ENCODE data around the gene DNAJC1. TPM values are rescaled to one million over a fixed set of nuclear protein-coding genes. Genes with fewer than 3 reads are reported as not detected.
A peak's percentile ranks its signal among the peaks of the same experiment; 100 is the strongest.

The DNAJC1 gene
- total RNA-seq, 5 donors from 2014 or later (not counting 1 experiment from before 2014, with no cell fraction given), result 12.8 to 23.1 (median 16.7) TPM

- Mint-ChIP-seq H3K9me3 (no peaks in the 10 kb centered on the region), H3K4me1 (peaks cover 0 to 4% (median 4%) of the 10 kb centered on the region in 3 donors), H3K27ac (peak overlapping the region in 1 of 2 donors; percentile 48), H3K27me3 (no peaks in the 10 kb centered on the region), H3K36me3 (peaks cover 18% of the 10 kb centered on the region), H3K4me3 (no peak overlapping the region)
- DNase-seq (no peak), ATAC-seq (replicated peaks in 1 of 4) (no peak)
- no peaks in the 10 kb centered on the region for H3K27me3 ChIP-seq (replicated peaks in 1 of 2; ENCODE audit: control insufficient read depth in 2 of 2, extremely low read depth in 1 of 2, insufficient read depth in 2 of 2, low read length in 1 of 2)
- H3K4me3 ChIP-seq (ENCODE audit: control insufficient read depth in 1 of 2, extremely low read depth in 1 of 2, low read length in 1 of 2), result no peak overlapping the region
- no peaks in the 10 kb centered on the region for H3K4me1 ChIP-seq (ENCODE audit: control insufficient read depth in 1 of 2, extremely low read depth in 1 of 2, insufficient read depth in 2 of 2, low read length in 2 of 2)
- no peaks in the 10 kb centered on the region for H3K9me3 ChIP-seq
- WGBS (ENCODE audit: insufficient coverage), result 93% methylated on average over 14 of the region's 18 CpGs
- ChIA-PET CTCF (interaction anchor here in 1 of 2 donors (0.5 kb wide), 1 partner anchor 660 kb away, joined by 3 read pairs; no protein-coding TSS in a partner anchor), POLR2A (no interaction called here)
- peaks cover 7 to 12% of the 10 kb centered on the region in 2 donors for H3K36me3 ChIP-seq (ENCODE audit: control insufficient read depth in 2 of 2, extremely low read depth in 1 of 2, insufficient read depth in 1 of 2, low read length in 1 of 2)
- H3K27ac ChIP-seq (ENCODE audit: low read length), result no peak overlapping the region
Measured at GRCh38 chr10:21753497-21754270, 249.8 kb downstream of the DNAJC1 start.

- Mint-ChIP-seq H3K4me1 (peaks cover 11 to 17% (median 14%) of the 10 kb centered on the region in 3 donors), H3K9me3 (no peaks in the 10 kb centered on the region), H3K36me3 (peaks cover 11% of the 10 kb centered on the region), H3K27me3 (no peaks in the 10 kb centered on the region), H3K4me3 (no peak overlapping the region), H3K27ac (no peak overlapping the region)
- peaks cover 0 to 8% of the 10 kb centered on the region in 2 experiments for H3K4me1 ChIP-seq (ENCODE audit: control insufficient read depth in 1 of 2, extremely low read depth in 1 of 2, insufficient read depth in 2 of 2, low read length in 2 of 2)
- H3K9me3 ChIP-seq, result no peaks in the 10 kb centered on the region
- POLR2A ChIA-PET, result no interaction called here
- H3K27ac ChIP-seq (ENCODE audit: low read length), result no peak overlapping the region
- ATAC-seq (replicated peaks in 1 of 4), result no peak
- no peak for DNase-seq
- H3K36me3 ChIP-seq (ENCODE audit: control insufficient read depth in 2 of 2, extremely low read depth in 1 of 2, insufficient read depth in 1 of 2, low read length in 1 of 2), result peaks cover 4 to 9% of the 10 kb centered on the region in 2 donors
- H3K27me3 ChIP-seq (replicated peaks in 1 of 2; ENCODE audit: control insufficient read depth in 2 of 2, extremely low read depth in 1 of 2, insufficient read depth in 2 of 2, low read length in 1 of 2), result no peaks in the 10 kb centered on the region
- CTCF ChIA-PET, result interaction anchor here in 1 of 2 donors (0.6 kb wide), 1 partner anchor 254 kb away, joined by 4 read pairs; no protein-coding TSS in a partner anchor
- 87% methylated on average over 17 of the region's 26 CpGs for WGBS (ENCODE audit: insufficient coverage)
- no peak overlapping the region for H3K4me3 ChIP-seq (ENCODE audit: control insufficient read depth in 1 of 2, extremely low read depth in 1 of 2, low read length in 1 of 2)
Measured at GRCh38 chr10:21751341-21752310, 251.9 kb downstream of the DNAJC1 start.

GRCh38 chr10:21750424-21750823 is 253.1 kb downstream of the DNAJC1 start:
- H3K4me1 ChIP-seq (ENCODE audit: control insufficient read depth in 1 of 2, extremely low read depth in 1 of 2, insufficient read depth in 2 of 2, low read length in 2 of 2), result peaks cover 0 to 19% of the 10 kb centered on the region in 2 experiments
- ChIA-PET POLR2A (no interaction called here), CTCF (no interaction called here)
- Mint-ChIP-seq H3K36me3 (peaks cover 9% of the 10 kb centered on the region), H3K27me3 (no peaks in the 10 kb centered on the region), H3K9me3 (no peaks in the 10 kb centered on the region), H3K27ac (peak overlapping the region in 1 of 2 donors; percentile 37), H3K4me3 (no peak overlapping the region), H3K4me1 (peaks cover 20 to 27% (median 21%) of the 10 kb centered on the region in 3 donors)
- DNase-seq (no peak), ATAC-seq (replicated peaks in 1 of 4) (no peak)
- 89% methylated on average over 11 of the region's 12 CpGs for WGBS (ENCODE audit: insufficient coverage)
- no peaks in the 10 kb centered on the region for H3K9me3 ChIP-seq
- H3K4me3 ChIP-seq (ENCODE audit: control insufficient read depth in 1 of 2, extremely low read depth in 1 of 2, low read length in 1 of 2), result no peak overlapping the region
- H3K36me3 ChIP-seq (ENCODE audit: control insufficient read depth in 2 of 2, extremely low read depth in 1 of 2, insufficient read depth in 1 of 2, low read length in 1 of 2), result peaks cover 4 to 8% of the 10 kb centered on the region in 2 donors
- H3K27ac ChIP-seq (ENCODE audit: low read length), result no peak overlapping the region
- no peaks in the 10 kb centered on the region for H3K27me3 ChIP-seq (replicated peaks in 1 of 2; ENCODE audit: control insufficient read depth in 2 of 2, extremely low read depth in 1 of 2, insufficient read depth in 2 of 2, low read length in 1 of 2)

- no peaks in the 10 kb centered on the region for H3K27me3 ChIP-seq (replicated peaks in 1 of 2; ENCODE audit: control insufficient read depth in 2 of 2, extremely low read depth in 1 of 2, insufficient read depth in 2 of 2, low read length in 1 of 2)
- H3K9me3 ChIP-seq, result no peaks in the 10 kb centered on the region
- H3K36me3 ChIP-seq (ENCODE audit: control insufficient read depth in 2 of 2, extremely low read depth in 1 of 2, insufficient read depth in 1 of 2, low read length in 1 of 2), result peaks cover 4 to 7% of the 10 kb centered on the region in 2 donors
- peaks cover 23 to 27% (median 24%) of the 10 kb centered on the region in 3 donors for H3K4me1 Mint-ChIP-seq
- no peak overlapping the region for H3K4me3 Mint-ChIP-seq
- no peak overlapping the region for H3K27ac ChIP-seq (ENCODE audit: low read length)
- DNase-seq (no peak), ATAC-seq (replicated peaks in 1 of 4) (no peak)
- H3K27ac Mint-ChIP-seq, result no peak overlapping the region
- no peaks in the 10 kb centered on the region for H3K9me3 Mint-ChIP-seq
- ChIA-PET CTCF (no interaction called here), POLR2A (no interaction called here)
- H3K4me3 ChIP-seq (ENCODE audit: control insufficient read depth in 1 of 2, extremely low read depth in 1 of 2, low read length in 1 of 2), result no peak overlapping the region
- peaks cover 11% of the 10 kb centered on the region for H3K36me3 Mint-ChIP-seq
- peaks cover 0 to 19% of the 10 kb centered on the region in 2 experiments for H3K4me1 ChIP-seq (ENCODE audit: control insufficient read depth in 1 of 2, extremely low read depth in 1 of 2, insufficient read depth in 2 of 2, low read length in 2 of 2)
- no peaks in the 10 kb centered on the region for H3K27me3 Mint-ChIP-seq
- 57% methylated on average over 1 of the region's 3 CpGs for WGBS (ENCODE audit: insufficient coverage)
Measured at GRCh38 chr10:21749788-21750187, 253.7 kb downstream of the DNAJC1 start.

GRCh38 chr10:21747809-21748208 is 255.7 kb downstream of the DNAJC1 start:
- Mint-ChIP-seq H3K36me3 (peaks cover 25% of the 10 kb centered on the region), H3K9me3 (no peaks in the 10 kb centered on the region), H3K4me1 (peaks cover 26 to 28% (median 27%) of the 10 kb centered on the region in 3 donors), H3K27ac (peak overlapping the region; percentile 65 to 79), H3K4me3 (no peak overlapping the region), H3K27me3 (no peaks in the 10 kb centered on the region)
- no peaks in the 10 kb centered on the region for H3K27me3 ChIP-seq (replicated peaks in 1 of 2; ENCODE audit: control insufficient read depth in 2 of 2, extremely low read depth in 1 of 2, insufficient read depth in 2 of 2, low read length in 1 of 2)
- no peak overlapping the region for H3K4me3 ChIP-seq (ENCODE audit: control insufficient read depth in 1 of 2, extremely low read depth in 1 of 2, low read length in 1 of 2)
- H3K4me1 ChIP-seq (ENCODE audit: control insufficient read depth in 1 of 2, extremely low read depth in 1 of 2, insufficient read depth in 2 of 2, low read length in 2 of 2), result peaks cover 0 to 19% of the 10 kb centered on the region in 2 experiments
- H3K36me3 ChIP-seq (ENCODE audit: control insufficient read depth in 2 of 2, extremely low read depth in 1 of 2, insufficient read depth in 1 of 2, low read length in 1 of 2), result peaks cover 3 to 16% of the 10 kb centered on the region in 2 donors
- POLR2A ChIA-PET, result no interaction called here
- ATAC-seq (replicated peaks in 1 of 4) (no peak), DNase-seq (no peak)
- H3K27ac ChIP-seq (ENCODE audit: low read length), result no peak overlapping the region
- WGBS (ENCODE audit: insufficient coverage), result no CpG with 5 or more reads among the region's 4 CpGs
- CTCF ChIA-PET, result interaction anchor here in 1 of 2 donors (0.5 to 0.6 kb wide), 2 partner anchors 511 to 719 kb away, joined by 3 to 7 read pairs; no protein-coding TSS in a partner anchor
- H3K9me3 ChIP-seq, result no peaks in the 10 kb centered on the region

- Mint-ChIP-seq H3K27ac (peak overlapping the region; percentile 85 to 86), H3K9me3 (no peaks in the 10 kb centered on the region), H3K36me3 (peaks cover 34% of the 10 kb centered on the region), H3K4me3 (peak overlapping the region in 1 of 3 donors; percentile 50), H3K4me1 (peaks cover 28 to 42% (median 41%) of the 10 kb centered on the region in 3 donors), H3K27me3 (no peaks in the 10 kb centered on the region)
- H3K27ac ChIP-seq (ENCODE audit: low read length), result no peak overlapping the region
- POLR2A ChIA-PET, result interaction anchor here in 1 of 2 donors (0.6 to 0.7 kb wide), 4 partner anchors 12 to 733 kb away, joined by 3 to 7 read pairs (median 4); no protein-coding TSS in a partner anchor
- no peak overlapping the region for H3K4me3 ChIP-seq (ENCODE audit: control insufficient read depth in 1 of 2, extremely low read depth in 1 of 2, low read length in 1 of 2)
- no peaks in the 10 kb centered on the region for H3K9me3 ChIP-seq
- DNase-seq (peak in 6 of 35 experiments; percentile 6 to 35 (median 17)), ATAC-seq (replicated peaks in 1 of 4) (peak; percentile 38 to 76 (median 64))
- peaks cover 17 to 21% of the 10 kb centered on the region in 2 experiments for H3K4me1 ChIP-seq (ENCODE audit: control insufficient read depth in 1 of 2, extremely low read depth in 1 of 2, insufficient read depth in 2 of 2, low read length in 2 of 2)
- H3K27me3 ChIP-seq (replicated peaks in 1 of 2; ENCODE audit: control insufficient read depth in 2 of 2, extremely low read depth in 1 of 2, insufficient read depth in 2 of 2, low read length in 1 of 2), result no peaks in the 10 kb centered on the region
- H3K36me3 ChIP-seq (ENCODE audit: control insufficient read depth in 2 of 2, extremely low read depth in 1 of 2, insufficient read depth in 1 of 2, low read length in 1 of 2), result peaks cover 3 to 26% of the 10 kb centered on the region in 2 donors
- CTCF ChIA-PET, result interaction anchor here in 1 of 2 donors (0.6 kb wide), 1 partner anchor 22 kb away, joined by 4 read pairs; no protein-coding TSS in a partner anchor
- WGBS (ENCODE audit: insufficient coverage), result 3% methylated on average over 4 of the region's 6 CpGs
Measured at GRCh38 chr10:21746118-21746517, 257.4 kb downstream of the DNAJC1 start.

Measured in T-cell (primary cell).